Measurements from ENCODE around the gene CXCL9.
A peak's percentile ranks its signal among the peaks of the same experiment; 100 is the strongest.

The CXCL9 gene

DNA sequence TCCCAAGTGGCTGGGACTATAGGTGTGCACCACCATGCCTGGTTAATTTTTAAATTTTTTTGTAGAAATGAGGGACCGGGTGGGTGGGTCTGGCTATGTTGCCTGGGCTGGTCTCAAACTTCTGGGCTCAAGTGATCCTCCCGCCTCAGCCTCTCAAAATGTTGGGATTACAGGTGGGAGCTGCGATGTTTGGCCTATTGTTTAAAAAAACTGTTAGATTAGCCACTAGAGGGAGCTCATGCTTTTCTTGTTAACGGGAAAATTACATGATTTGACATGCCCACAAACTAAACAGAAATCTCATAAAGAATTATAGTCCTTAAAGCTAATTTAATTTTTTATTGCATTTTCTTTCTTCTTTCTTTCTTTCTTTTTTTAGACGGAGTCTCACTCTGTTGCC, 11.6 kb downstream of the CXCL9 start:
- TF ChIP-seq, protein P1, sequence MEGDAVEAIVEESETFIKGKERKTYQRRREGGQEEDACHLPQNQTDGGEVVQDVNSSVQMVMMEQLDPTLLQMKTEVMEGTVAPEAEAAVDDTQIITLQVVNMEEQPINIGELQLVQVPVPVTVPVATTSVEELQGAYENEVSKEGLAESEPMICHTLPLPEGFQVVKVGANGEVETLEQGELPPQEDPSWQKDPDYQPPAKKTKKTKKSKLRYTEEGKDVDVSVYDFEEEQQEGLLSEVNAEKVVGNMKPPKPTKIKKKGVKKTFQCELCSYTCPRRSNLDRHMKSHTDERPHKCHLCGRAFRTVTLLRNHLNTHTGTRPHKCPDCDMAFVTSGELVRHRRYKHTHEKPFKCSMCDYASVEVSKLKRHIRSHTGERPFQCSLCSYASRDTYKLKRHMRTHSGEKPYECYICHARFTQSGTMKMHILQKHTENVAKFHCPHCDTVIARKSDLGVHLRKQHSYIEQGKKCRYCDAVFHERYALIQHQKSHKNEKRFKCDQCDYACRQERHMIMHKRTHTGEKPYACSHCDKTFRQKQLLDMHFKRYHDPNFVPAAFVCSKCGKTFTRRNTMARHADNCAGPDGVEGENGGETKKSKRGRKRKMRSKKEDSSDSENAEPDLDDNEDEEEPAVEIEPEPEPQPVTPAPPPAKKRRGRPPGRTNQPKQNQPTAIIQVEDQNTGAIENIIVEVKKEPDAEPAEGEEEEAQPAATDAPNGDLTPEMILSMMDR (conservative IDR thresholded peaks at IDR 0.05; ENCODE audit: low read depth), result peak; percentile 56
- ChIA-PET POLR2A (ENCODE audit: low non-redundant PET) (no interaction called here), CTCF (interaction anchor here (0.5 to 1.7 kb wide), 25 partner anchors 10 to 188 kb away, joined by 3 to 17 read pairs (median 4); partner anchors contain the start of genes ART3 and NAAA)
- peak; percentile 41 for DNase-seq (ENCODE audit: low spot score)
- H3K27ac ChIP-seq, result peak overlapping the region; percentile 29; the same call in 1 of the 2 replicates

DNA sequence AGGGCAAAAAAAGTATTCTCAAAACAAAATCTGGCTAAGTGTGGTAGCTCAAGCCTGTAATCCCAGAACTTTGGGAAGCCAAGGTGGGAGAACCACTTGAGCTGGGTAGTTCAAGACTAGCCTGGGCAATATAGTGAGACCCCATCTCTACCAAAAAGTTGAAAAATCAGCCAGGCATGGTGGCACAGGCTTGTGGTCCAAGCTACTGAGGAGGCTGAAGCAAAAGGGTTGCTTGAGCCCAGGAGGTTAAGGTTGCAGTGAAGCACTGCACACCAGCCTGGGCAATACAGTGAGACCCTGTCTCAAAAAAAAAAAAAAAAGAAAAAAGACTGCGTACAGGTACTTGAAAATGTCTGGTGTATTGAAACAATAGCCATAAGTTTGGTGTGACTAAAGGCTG, 14.8 kb downstream of the CXCL9 start:
- ChIA-PET CTCF (no interaction called here), POLR2A (ENCODE audit: low non-redundant PET) (no interaction called here)
- no peak for DNase-seq (ENCODE audit: low spot score)
- H3K27ac ChIP-seq, result no peak overlapping the region
- TF ChIP-seq, protein P1 (conservative IDR thresholded peaks at IDR 0.05; ENCODE audit: low read depth), result no peak

DNA sequence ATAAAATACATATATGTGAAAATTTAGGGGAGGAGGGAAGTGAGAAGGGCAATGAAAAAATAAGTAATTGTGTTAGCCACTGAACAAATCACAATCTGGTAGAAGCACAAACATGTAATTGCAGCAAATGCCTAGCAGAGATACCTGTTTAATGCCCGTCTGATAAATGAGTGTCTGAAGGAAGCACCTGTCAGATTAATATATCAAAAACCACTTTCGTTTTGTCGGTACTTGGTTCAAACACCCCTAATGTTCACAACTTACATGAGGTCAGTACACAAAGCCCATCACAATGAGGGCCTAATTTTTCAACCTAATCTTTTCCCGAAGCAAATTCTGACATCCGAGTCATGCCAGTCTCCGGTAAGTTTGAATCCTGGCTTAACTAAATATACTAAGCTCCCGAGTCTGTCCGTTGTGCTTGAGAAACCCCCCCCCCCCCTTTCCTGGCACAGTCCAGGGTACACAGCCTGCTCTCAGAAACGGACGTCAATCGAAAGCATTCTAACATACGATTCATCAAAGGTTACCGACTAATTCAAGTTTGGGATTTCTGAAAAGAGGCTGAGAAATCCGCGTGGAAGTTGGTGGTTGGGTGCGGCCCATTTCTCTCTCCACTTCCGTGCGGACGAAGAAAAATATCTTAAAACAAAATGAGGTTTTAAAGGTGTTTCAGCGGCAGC, 17.3 kb downstream of the CXCL9 start:
- CTCF ChIA-PET, result interaction anchor here (0.6 kb wide), 1 partner anchor 97 kb away, joined by 4 read pairs; no protein-coding TSS in a partner anchor
- POLR2A ChIA-PET (ENCODE audit: low non-redundant PET), result no interaction called here
- DNase-seq (ENCODE audit: low spot score), result peak; percentile 8
- H3K27ac ChIP-seq, result peak overlapping the region; percentile 65
- TF ChIP-seq, protein P1 (conservative IDR thresholded peaks at IDR 0.05; ENCODE audit: low read depth), result no peak

DNA sequence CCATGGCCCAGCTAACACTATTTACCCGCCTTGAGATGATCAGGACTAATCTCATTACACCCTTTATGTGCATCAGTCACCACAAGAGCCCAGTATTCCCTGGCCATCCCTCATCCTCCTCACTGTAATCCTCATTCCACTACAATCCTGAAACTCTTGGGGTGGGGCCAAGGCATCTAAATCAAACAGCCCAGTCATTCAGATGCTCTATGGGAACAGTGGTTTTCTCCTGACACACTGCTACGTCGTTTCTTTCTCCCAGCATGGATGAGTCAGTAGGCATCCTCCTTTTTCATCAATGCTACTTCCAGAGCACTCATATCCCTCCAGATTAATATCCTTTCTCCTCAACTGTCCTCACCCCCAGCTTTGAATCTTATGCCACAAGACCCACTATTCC, 22.2 kb downstream of the CXCL9 start:
- ChIA-PET CTCF (interaction anchor here (0.5 to 1.2 kb wide), 2 partner anchors 103 to 106 kb away, joined by 4 to 5 read pairs; no protein-coding TSS in a partner anchor), POLR2A (ENCODE audit: low non-redundant PET) (no interaction called here)
- H3K27ac ChIP-seq, result no peak overlapping the region
- TF ChIP-seq, protein P1 (conservative IDR thresholded peaks at IDR 0.05; ENCODE audit: low read depth), result no peak
- peak; percentile 64 for DNase-seq (ENCODE audit: low spot score)

DNA sequence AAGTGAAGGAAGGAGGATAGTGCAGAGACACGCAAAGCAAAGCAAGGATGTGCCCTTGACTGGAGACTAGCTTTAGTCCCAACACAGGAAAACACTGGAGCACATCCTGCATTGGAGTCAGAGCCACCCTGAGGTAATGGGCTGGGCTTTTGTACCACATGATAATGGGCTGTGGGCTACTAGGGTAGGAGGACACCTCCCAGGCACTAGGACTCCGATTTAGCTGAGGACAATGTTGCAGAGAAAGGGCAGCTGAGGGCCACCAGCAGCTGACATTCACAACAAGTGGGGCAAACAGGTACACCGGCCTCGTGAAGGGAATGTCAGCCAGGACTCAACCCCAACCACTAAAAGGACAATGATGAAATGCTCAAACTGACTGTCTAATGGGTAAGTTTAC, 26.7 kb downstream of the CXCL9 start:
- CTCF ChIA-PET, result interaction anchor here (0.6 to 1.2 kb wide), 2 partner anchors 15 to 682 kb away, joined by 3 read pairs; no protein-coding TSS in a partner anchor
- no peak overlapping the region for H3K27ac ChIP-seq
- TF ChIP-seq, protein P1 (conservative IDR thresholded peaks at IDR 0.05; ENCODE audit: low read depth), result no peak
- POLR2A ChIA-PET (ENCODE audit: low non-redundant PET), result no interaction called here
- DNase-seq (ENCODE audit: low spot score), result no peak

DNA sequence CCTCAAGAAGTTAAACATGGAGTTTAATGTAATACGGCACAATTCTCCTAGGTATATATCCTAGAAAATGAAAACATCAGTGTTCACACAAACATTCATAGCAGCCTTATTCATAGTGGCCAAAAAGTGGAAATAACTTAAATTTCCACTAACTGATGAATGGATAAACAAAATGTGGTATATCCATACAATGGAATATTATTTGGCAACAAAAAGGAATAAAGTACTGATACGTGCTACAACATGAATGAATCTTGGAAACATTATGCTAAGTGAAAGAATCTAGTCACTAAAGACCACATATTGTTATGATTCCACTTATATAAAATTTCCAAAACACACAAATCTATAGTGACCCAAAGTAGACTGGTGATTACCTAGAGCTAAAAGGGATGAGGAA, 31.1 kb downstream of the CXCL9 start:
- no peak for DNase-seq (ENCODE audit: low spot score)
- POLR2A ChIA-PET (ENCODE audit: low non-redundant PET), result no interaction called here
- CTCF ChIA-PET, result no interaction called here
- TF ChIP-seq, protein P1 (conservative IDR thresholded peaks at IDR 0.05; ENCODE audit: low read depth), result no peak
- H3K27ac ChIP-seq, result no peak overlapping the region

Measured in RWPE1 (cell line).